Natural killer cell treated with Interleukin-12 subunit alpha and Interleukin-12 subunit beta and Interleukin-15 and Interleukin-18, amount 100 ng/mL, for 72 hours (primary cell): Measurements from ENCODE around the gene MANSC4. TPM values are rescaled to one million over a fixed set of nuclear protein-coding genes. Genes with fewer than 3 reads are reported as not detected.

Experiments used
- ATAC-seq, 2 donors: fragments of 150-1000 bp; cut with Tn5 transposase in 1 of 2; sonication (Bioruptor Pico), chemical (Tn5 transposase) in 1 of 2; 2 replicates each; pipeline ENCODE4 v1.10.0; 2021
- DNase-seq: peaks from one replicate; pipeline ENCODE4 v3.0.0; 2022; ENCODE audit warnings: low spot score
- H3K27ac Mint-ChIP-seq, 2 donors: 1 replicate in 1 of 2; 2 replicates in 1 of 2; pipeline ENCODE4 v1.8.0; 2022; ENCODE audit warnings: mixed read lengths in 2 of 2, mild to moderate bottlenecking in 1 of 2, moderate library complexity in 1 of 2
- H3K27me3 Mint-ChIP-seq, 2 donors: 1 replicate in 1 of 2; 2 replicates in 1 of 2; pipeline ENCODE4 v1.8.0; 2022; ENCODE audit warnings: mixed read lengths in 2 of 2
- H3K36me3 Mint-ChIP-seq: one replicate; pipeline ENCODE4 v1.8.0; 2022; ENCODE audit warnings: mixed read lengths
- H3K4me1 Mint-ChIP-seq, 2 donors: 1 replicate in 1 of 2; 2 replicates in 1 of 2; pipeline ENCODE4 v1.8.0; 2022; ENCODE audit warnings: low read depth in 2 of 2, mixed read lengths in 2 of 2, mild to moderate bottlenecking in 1 of 2
- H3K4me3 Mint-ChIP-seq: one replicate; pipeline ENCODE4 v1.8.0; 2022; ENCODE audit warnings: mixed read lengths
- H3K9me3 Mint-ChIP-seq: 2 replicates; pipeline ENCODE4 v1.8.0; 2022; ENCODE audit warnings: mixed read lengths
- total RNA-seq, 2 donors: library from RNA; stranded (reverse); gene quantifications; one replicate each; pipeline ENCODE4 v1.2.3, GENCODE V29; 2022

Gene MANSC4
- not detected for total RNA-seq

- H3K4me3 Mint-ChIP-seq: peak within 1 kb of the TSS; percentile 87
- peaks cover 23 to 25% of the 10 kb centered on the region in 2 donors for H3K4me1 Mint-ChIP-seq
- peak; percentile 91 to 92 for ATAC-seq
- DNase-seq: peak; percentile 81
- no peaks in the 10 kb centered on the region for H3K9me3 Mint-ChIP-seq
- no peaks in the 10 kb centered on the region for H3K27me3 Mint-ChIP-seq
- H3K27ac Mint-ChIP-seq: peak within 1 kb of the TSS; percentile 69 to 85
- peaks cover 5% of the 10 kb centered on the region for H3K36me3 Mint-ChIP-seq
Observed at GRCh38 chr12:27779920-27780611, at the start of gene MANSC4, which contains the start of gene KLHL42. Gene MANSC4 (minus strand): TSS chr12:27780236. CDS start chr12:27771276, 8,960 bp downstream. Gene KLHL42 (plus strand): TSS chr12:27780233. CDS start chr12:27780331, 98 bp downstream.

GRCh38 chr12:27828196-27828595 lies 48.2 kb upstream of the MANSC4 start:
- Mint-ChIP-seq H3K27ac (no peak overlapping the region), H3K9me3 (no peaks in the 10 kb centered on the region), H3K4me3 (no peak overlapping the region), H3K4me1 (peaks cover 0 to under 1% of the 10 kb centered on the region in 2 donors), H3K27me3 (peaks cover 30 to 58% of the 10 kb centered on the region in 2 donors), H3K36me3 (no peaks in the 10 kb centered on the region)
- DNase-seq: no peak
- ATAC-seq: no peak

DNA sequence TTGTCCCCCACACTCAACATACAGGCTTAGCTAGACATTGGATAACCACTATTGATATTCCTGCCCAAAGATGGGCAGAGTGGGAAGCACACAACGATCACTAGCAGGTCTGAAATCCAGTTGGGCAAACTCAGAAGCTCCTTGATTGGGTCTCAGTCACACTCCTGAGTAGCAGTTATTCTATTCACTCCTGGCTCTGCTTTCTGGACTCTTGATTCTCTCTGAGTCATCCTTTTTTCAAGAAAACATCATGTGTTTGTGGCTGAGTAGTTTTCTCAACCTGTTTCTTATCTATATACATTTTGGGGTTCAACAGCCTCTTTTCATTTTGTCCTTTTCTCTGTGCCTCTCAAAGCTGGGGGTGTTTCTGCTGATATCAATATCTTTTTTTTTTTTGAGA lies 46.0 kb upstream of the MANSC4 start:
- no peaks in the 10 kb centered on the region for H3K36me3 Mint-ChIP-seq
- DNase-seq: no peak
- H3K9me3 Mint-ChIP-seq: no peaks in the 10 kb centered on the region
- H3K4me3 Mint-ChIP-seq: no peak overlapping the region
- H3K27ac Mint-ChIP-seq: no peak overlapping the region
- H3K4me1 Mint-ChIP-seq: peaks cover 5 to 22% of the 10 kb centered on the region in 2 donors
- no peak for ATAC-seq
- H3K27me3 Mint-ChIP-seq: peaks cover 20 to 44% of the 10 kb centered on the region in 2 donors

- H3K36me3 Mint-ChIP-seq: no peaks in the 10 kb centered on the region
- H3K27me3 Mint-ChIP-seq: peaks cover 15 to 37% of the 10 kb centered on the region in 2 donors
- peaks cover 5 to 22% of the 10 kb centered on the region in 2 donors for H3K4me1 Mint-ChIP-seq
- no peak overlapping the region for H3K27ac Mint-ChIP-seq
- no peak overlapping the region for H3K4me3 Mint-ChIP-seq
- no peaks in the 10 kb centered on the region for H3K9me3 Mint-ChIP-seq
- ATAC-seq (no peak), DNase-seq (no peak)
Observed at GRCh38 chr12:27824126-27824842, 44.2 kb upstream of the MANSC4 start.

DNA sequence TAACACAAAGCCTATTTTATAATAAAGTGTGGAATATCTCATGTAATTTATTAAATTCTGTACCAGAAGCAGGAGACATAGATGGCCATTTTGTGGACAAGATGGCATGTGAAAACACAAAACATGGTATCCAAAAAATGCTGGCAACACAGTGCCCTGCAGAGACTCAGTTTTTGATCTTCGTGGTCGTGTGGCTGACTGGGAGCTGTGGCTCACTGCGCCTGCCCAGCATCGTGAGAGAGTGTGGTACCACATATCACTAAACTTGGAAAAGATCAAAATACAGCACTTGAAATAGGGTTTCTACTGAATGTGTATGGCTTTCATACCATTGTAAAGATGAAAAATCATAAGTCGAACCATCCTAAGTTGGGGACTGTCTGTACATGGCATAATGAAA lies 43.0 kb upstream of the MANSC4 start:
- H3K27ac Mint-ChIP-seq: peak overlapping the region in 1 of 2 donors; percentile 77
- DNase-seq (no peak), ATAC-seq (no peak)
- no peaks in the 10 kb centered on the region for H3K9me3 Mint-ChIP-seq
- peak overlapping the region; percentile 52 for H3K4me3 Mint-ChIP-seq
- H3K27me3 Mint-ChIP-seq: peaks cover 14 to 40% of the 10 kb centered on the region in 2 donors
- H3K4me1 Mint-ChIP-seq: peaks cover 5 to 22% of the 10 kb centered on the region in 2 donors
- no peaks in the 10 kb centered on the region for H3K36me3 Mint-ChIP-seq

- Mint-ChIP-seq H3K4me1 (peaks cover 5 to 22% of the 10 kb centered on the region in 2 donors), H3K9me3 (no peaks in the 10 kb centered on the region), H3K27ac (peak overlapping the region; percentile 53 to 77), H3K36me3 (no peaks in the 10 kb centered on the region), H3K27me3 (peaks cover 10 to 40% of the 10 kb centered on the region in 2 donors), H3K4me3 (peak overlapping the region; percentile 52)
- ATAC-seq (peak; percentile 90 to 95), DNase-seq (peak; percentile 64)
Observed at GRCh38 chr12:27822076-27822712, 42.2 kb upstream of the MANSC4 start.

DNA sequence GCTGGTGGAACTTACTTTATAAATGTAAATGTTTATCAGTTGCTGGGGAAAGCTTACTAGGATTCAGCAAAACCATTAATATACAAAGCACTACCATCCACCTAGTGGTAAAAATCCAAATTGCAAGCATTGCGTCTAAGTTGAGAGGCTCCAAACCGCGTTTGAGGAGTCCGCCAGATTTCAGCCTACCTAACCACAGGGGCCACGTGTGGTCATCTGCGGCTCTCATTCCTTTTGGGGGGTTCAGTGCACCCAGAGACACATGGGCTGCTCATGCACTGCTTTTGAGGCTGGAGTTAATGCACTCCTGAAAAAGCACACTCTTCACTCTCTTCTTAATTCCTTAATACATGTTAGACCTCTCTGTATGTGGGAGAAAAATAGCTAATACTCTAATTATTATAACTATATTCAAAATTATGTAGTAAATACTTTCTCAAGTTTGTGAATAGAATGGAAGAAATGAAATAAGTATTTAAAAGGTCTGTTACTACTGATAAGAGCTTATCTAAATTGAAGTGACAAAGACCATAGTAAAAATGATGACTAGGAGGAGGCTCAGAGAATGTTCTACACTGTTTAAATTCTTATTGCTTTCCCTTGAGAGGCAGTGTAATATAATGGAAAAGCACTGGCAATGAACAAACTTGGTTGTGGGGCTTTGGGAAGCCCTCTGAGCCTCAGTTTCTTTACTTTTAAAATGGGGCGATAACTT lies 41.4 kb upstream of the MANSC4 start:
- Mint-ChIP-seq H3K27ac (peak overlapping the region in 1 of 2 donors; percentile 77), H3K9me3 (no peaks in the 10 kb centered on the region), H3K27me3 (peaks cover 11 to 40% of the 10 kb centered on the region in 2 donors), H3K4me1 (peaks cover 5 to 22% of the 10 kb centered on the region in 2 donors), H3K36me3 (no peaks in the 10 kb centered on the region), H3K4me3 (peak overlapping the region; percentile 52)
- DNase-seq (peak; percentile 63), ATAC-seq (no peak)

DNA sequence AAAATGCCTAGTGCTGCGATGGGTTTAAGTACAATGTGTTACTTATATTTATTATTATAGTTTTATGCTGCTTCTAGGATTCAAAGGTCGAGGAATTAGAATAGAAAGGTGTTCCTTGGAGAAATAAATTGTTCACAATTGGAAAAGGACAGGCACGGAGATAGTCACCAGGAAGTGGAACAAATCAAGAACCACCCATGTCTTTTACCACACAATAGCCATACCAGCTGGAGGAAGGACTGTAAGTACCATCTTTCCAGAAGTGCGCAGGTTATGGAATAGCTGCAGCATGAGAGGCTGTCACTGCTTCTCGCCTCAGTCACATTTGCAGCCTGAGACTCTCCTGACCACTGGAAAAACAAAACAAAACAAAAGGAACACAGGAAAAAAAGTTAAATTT lies 40.5 kb upstream of the MANSC4 start:
- Mint-ChIP-seq H3K9me3 (no peaks in the 10 kb centered on the region), H3K27me3 (peaks cover 6 to 36% of the 10 kb centered on the region in 2 donors)
- no peak for ATAC-seq

DNA sequence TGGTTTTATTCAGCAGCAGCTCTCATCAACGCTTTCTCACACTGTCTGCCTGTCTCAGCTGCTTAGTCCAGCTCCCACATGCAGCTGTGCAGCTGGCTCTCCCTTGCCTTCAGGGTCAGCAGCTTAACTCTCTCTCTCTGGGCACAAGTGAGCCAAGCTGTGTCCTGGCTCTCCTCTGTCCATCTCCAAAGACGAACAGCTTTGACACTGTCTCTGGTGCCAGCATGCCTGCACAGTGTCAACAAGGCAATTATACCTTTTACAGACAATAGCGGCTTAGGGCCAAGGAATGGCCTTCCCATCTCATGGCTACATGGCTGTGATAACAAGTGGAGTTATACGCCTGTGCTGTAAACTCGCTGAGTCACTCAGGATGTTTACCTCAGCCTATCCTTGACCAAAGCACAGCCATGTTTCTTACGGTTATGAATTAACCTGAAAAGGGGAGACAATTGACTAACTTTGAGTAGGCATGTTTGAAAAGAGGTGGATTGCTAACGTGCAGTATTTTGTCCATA lies 38.4 kb upstream of the MANSC4 start:
- ATAC-seq (no peak), DNase-seq (no peak)
- H3K27ac Mint-ChIP-seq: no peak overlapping the region
- H3K4me1 Mint-ChIP-seq: peaks cover 5 to 22% of the 10 kb centered on the region in 2 donors
- no peaks in the 10 kb centered on the region for H3K36me3 Mint-ChIP-seq
- no peak overlapping the region for H3K4me3 Mint-ChIP-seq
- peaks cover 6 to 32% of the 10 kb centered on the region in 2 donors for H3K27me3 Mint-ChIP-seq
- no peaks in the 10 kb centered on the region for H3K9me3 Mint-ChIP-seq

More for the DNA sequence above, 40.5 kb upstream of the MANSC4 start:
- H3K36me3 Mint-ChIP-seq: no peaks in the 10 kb centered on the region
- peaks cover 5 to 22% of the 10 kb centered on the region in 2 donors for H3K4me1 Mint-ChIP-seq
- no peak for DNase-seq
- no peak overlapping the region for H3K4me3 Mint-ChIP-seq
- H3K27ac Mint-ChIP-seq: no peak overlapping the region

- no peaks in the 10 kb centered on the region for H3K9me3 Mint-ChIP-seq
- peaks cover 5 to 18% of the 10 kb centered on the region in 2 donors for H3K4me1 Mint-ChIP-seq
- H3K36me3 Mint-ChIP-seq: no peaks in the 10 kb centered on the region
- no peak overlapping the region for H3K27ac Mint-ChIP-seq
- peaks cover 6 to 32% of the 10 kb centered on the region in 2 donors for H3K27me3 Mint-ChIP-seq
- no peak for DNase-seq
- no peak for ATAC-seq
- H3K4me3 Mint-ChIP-seq: no peak overlapping the region
Observed at GRCh38 chr12:27817766-27818165, 37.7 kb upstream of the MANSC4 start.

GRCh38 chr12:27814851-27815591 lies 35.0 kb upstream of the MANSC4 start:
- Mint-ChIP-seq H3K27me3 (peaks cover 6 to 53% of the 10 kb centered on the region in 2 donors), H3K9me3 (no peaks in the 10 kb centered on the region), H3K4me1 (no peaks in the 10 kb centered on the region), H3K4me3 (no peak overlapping the region), H3K27ac (no peak overlapping the region), H3K36me3 (no peaks in the 10 kb centered on the region)
- DNase-seq: no peak
- ATAC-seq: no peak

DNA sequence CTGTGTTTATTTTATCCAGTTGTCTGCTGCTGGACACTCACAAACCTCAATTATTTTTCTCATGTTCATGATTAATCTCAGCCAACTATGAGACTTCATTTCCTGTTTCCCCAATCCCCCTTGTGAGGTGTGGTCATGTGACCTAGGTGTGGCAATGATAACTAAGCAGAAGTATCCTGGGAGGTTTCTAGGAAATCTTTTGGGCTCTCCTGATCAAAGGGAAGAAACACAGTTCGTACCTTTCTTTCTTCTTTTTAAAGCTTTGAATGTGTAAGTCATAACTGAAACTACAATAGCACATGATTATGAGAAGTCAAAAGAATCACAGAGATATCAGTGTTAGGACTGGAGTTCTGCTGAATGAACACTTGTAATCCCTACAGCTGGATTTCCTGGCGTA lies 34.4 kb upstream of the MANSC4 start:
- ATAC-seq (no peak), DNase-seq (no peak)
- H3K4me3 Mint-ChIP-seq: no peak overlapping the region
- H3K9me3 Mint-ChIP-seq: no peaks in the 10 kb centered on the region
- H3K27me3 Mint-ChIP-seq: peaks cover 6 to 53% of the 10 kb centered on the region in 2 donors
- H3K4me1 Mint-ChIP-seq: no peaks in the 10 kb centered on the region
- no peak overlapping the region for H3K27ac Mint-ChIP-seq
- no peaks in the 10 kb centered on the region for H3K36me3 Mint-ChIP-seq
